Natural killer cell (primary cell): Measurements from ENCODE around the gene NKTR. TPM values are rescaled to one million over a fixed set of nuclear protein-coding genes. Genes with fewer than 3 reads are reported as not detected.

Experiments
- ATAC-seq, 3 donors: fragments of 150-1000 bp in 2 of 3; fragments of 200-7000 bp in 1 of 3; cut with Tn5 transposase; 1 replicate in 1 of 3; 2 replicates in 2 of 3; pipeline ENCODE4 v1.10.0; 2021; ENCODE audit warnings: mild to moderate bottlenecking in 2 of 3, moderate library complexity in 2 of 3
- DNase-seq, 2 donors: peaks; one replicate each; pipeline versions ENCODE4 v3.0.0 to v3.0.0-alpha.2; 2013 to 2021; ENCODE audit warnings: mixed read lengths in 1 of 2
- H3K27ac ChIP-seq: one replicate; pipeline ENCODE4 v1.5.1; 2013; ENCODE audit warnings: mild to moderate bottlenecking, low read length
- H3K27me3 ChIP-seq: one replicate; pipeline ENCODE4 v1.6.1; 2013; ENCODE audit warnings: low read length; ENCODE audit not compliant: control insufficient read depth, insufficient read depth
- H3K36me3 ChIP-seq: one replicate; pipeline ENCODE4 v1.6.1; 2013; ENCODE audit warnings: low read length; ENCODE audit not compliant: control insufficient read depth, insufficient read depth
- H3K4me1 ChIP-seq: one replicate; pipeline ENCODE4 v1.6.1; 2013; ENCODE audit warnings: low read length; ENCODE audit not compliant: control insufficient read depth, insufficient read depth
- H3K4me3 ChIP-seq: one replicate; pipeline ENCODE4 v1.5.1; 2013; ENCODE audit warnings: low read length
- H3K9me3 ChIP-seq: one replicate; pipeline ENCODE4 v1.6.1; 2013; ENCODE audit warnings: low read length; ENCODE audit not compliant: control insufficient read depth, insufficient read depth
- H3K27ac Mint-ChIP-seq, 2 donors: one replicate each; pipeline ENCODE4 v1.8.0; 2022; ENCODE audit warnings: mild to moderate bottlenecking in 2 of 2, mixed read lengths in 2 of 2, moderate library complexity in 1 of 2
- H3K27me3 Mint-ChIP-seq, 2 donors: one replicate each; pipeline ENCODE4 v1.8.0; 2022; ENCODE audit warnings: low read depth in 2 of 2, mixed read lengths in 2 of 2
- H3K36me3 Mint-ChIP-seq: one replicate; pipeline ENCODE4 v1.8.0; 2022; ENCODE audit warnings: mixed read lengths
- H3K4me1 Mint-ChIP-seq, 2 donors: one replicate each; pipeline ENCODE4 v1.8.0; 2022; ENCODE audit warnings: mixed read lengths in 2 of 2
- H3K4me3 Mint-ChIP-seq: one replicate; pipeline ENCODE4 v1.8.0; 2022; ENCODE audit warnings: mild to moderate bottlenecking, moderate library complexity, mixed read lengths
- H3K9me3 Mint-ChIP-seq, 2 donors: one replicate each; pipeline ENCODE4 v1.8.0; 2022; ENCODE audit warnings: mixed read lengths in 2 of 2
- CTCF ChIP-seq: fragments of 200-600 bp; IDR thresholded peaks from one replicate; pipeline ENCODE4 v1.8.0; 2022; ENCODE audit warnings: antibody characterized with exemption
- WGBS: methylation state at CpG from one replicate; pipeline ENCODE4 v1.1.7; 2013; ENCODE audit warnings: missing lambda C conversion rate; ENCODE audit not compliant: insufficient coverage; 5-methylcytosine and 5-hydroxymethylcytosine counted together
- intact Hi-C: fragments of 100-400 bp; cut with micrococcal nuclease; formaldehyde crosslinking; loops from one replicate; pipeline ENCODE4 v1.14.2; 2022
- total RNA-seq, 4 donors: library from RNA; stranded (reverse); fragments of 120-200 nt in 1 of 4; gene quantifications; one replicate each; pipeline versions ENCODE4 v1.2.3 to v1.2.4, GENCODE V29; 2013 to 2022

NKTR gene
- total RNA-seq, 3 donors from 2014 or later (not counting 1 experiment from before 2014, with no cell fraction given): 212 to 252 (median 217) TPM

GRCh38 chr3:42657675-42658074, 57.2 kb downstream of the NKTR start:
- Mint-ChIP-seq H3K4me3 (no peak overlapping the region), H3K4me1 (peaks cover 0 to 34% of the 10 kb centered on the region in 2 donors), H3K27ac (no peak overlapping the region), H3K27me3 (no peaks in the 10 kb centered on the region), H3K36me3 (no peaks in the 10 kb centered on the region), H3K9me3 (no peaks in the 10 kb centered on the region)
- WGBS: 92% methylated on average over 4 of the region's 4 CpGs
- ATAC-seq: no peak
- Histone ChIP-seq H3K27me3 (no peaks in the 10 kb centered on the region), H3K9me3 (no peaks in the 10 kb centered on the region), H3K4me3 (no peak overlapping the region), H3K4me1 (peaks cover 23% of the 10 kb centered on the region), H3K36me3 (no peaks in the 10 kb centered on the region), H3K27ac (no peak overlapping the region)
- TF ChIP-seq CTCF: no peak
- DNase-seq: no peak
- intact Hi-C loops: no loop called here

GRCh38 chr3:42658091-42658770, 57.7 kb downstream of the NKTR start:
- peaks cover 0 to 29% of the 10 kb centered on the region in 2 donors for H3K4me1 Mint-ChIP-seq
- H3K4me3 Mint-ChIP-seq: no peak overlapping the region
- TF ChIP-seq CTCF: no peak
- H3K9me3 ChIP-seq: no peaks in the 10 kb centered on the region
- no peak overlapping the region for H3K4me3 ChIP-seq
- no peak overlapping the region for H3K27ac Mint-ChIP-seq
- no peak for ATAC-seq
- no peaks in the 10 kb centered on the region for H3K9me3 Mint-ChIP-seq
- intact Hi-C loops: no loop called here
- H3K36me3 ChIP-seq: no peaks in the 10 kb centered on the region
- H3K36me3 Mint-ChIP-seq: no peaks in the 10 kb centered on the region
- DNase-seq: no peak
- H3K27me3 Mint-ChIP-seq: no peaks in the 10 kb centered on the region
- 94% methylated on average over 34 of the region's 34 CpGs for WGBS
- H3K27ac ChIP-seq: no peak overlapping the region
- H3K4me1 ChIP-seq: peaks cover 18% of the 10 kb centered on the region
- H3K27me3 ChIP-seq: no peaks in the 10 kb centered on the region

- Mint-ChIP-seq H3K4me3 (no peak overlapping the region), H3K9me3 (no peaks in the 10 kb centered on the region), H3K27ac (no peak overlapping the region), H3K27me3 (no peaks in the 10 kb centered on the region), H3K36me3 (no peaks in the 10 kb centered on the region), H3K4me1 (peaks cover 0 to 22% of the 10 kb centered on the region in 2 donors)
- H3K4me3 ChIP-seq: no peak overlapping the region
- no peaks in the 10 kb centered on the region for H3K9me3 ChIP-seq
- no peaks in the 10 kb centered on the region for H3K36me3 ChIP-seq
- intact Hi-C loops: no loop called here
- H3K27me3 ChIP-seq: no peaks in the 10 kb centered on the region
- no peak for TF ChIP-seq CTCF
- H3K4me1 ChIP-seq: peaks cover 11% of the 10 kb centered on the region
- H3K27ac ChIP-seq: no peak overlapping the region
- DNase-seq: no peak
- WGBS: 87% methylated on average over 22 of the region's 22 CpGs
- no peak for ATAC-seq
Measured at GRCh38 chr3:42658771-42659390, 58.4 kb downstream of the NKTR start.
